Left forelimb (tissue), 1 donor: ENCODE results near the gene MYOD1.

Source experiments
- DNase-seq: peaks from one replicate; pipeline ENCODE4 v3.0.0-alpha.2; 2018; ENCODE audit warnings: low spot score

Gene MYOD1

DNA sequence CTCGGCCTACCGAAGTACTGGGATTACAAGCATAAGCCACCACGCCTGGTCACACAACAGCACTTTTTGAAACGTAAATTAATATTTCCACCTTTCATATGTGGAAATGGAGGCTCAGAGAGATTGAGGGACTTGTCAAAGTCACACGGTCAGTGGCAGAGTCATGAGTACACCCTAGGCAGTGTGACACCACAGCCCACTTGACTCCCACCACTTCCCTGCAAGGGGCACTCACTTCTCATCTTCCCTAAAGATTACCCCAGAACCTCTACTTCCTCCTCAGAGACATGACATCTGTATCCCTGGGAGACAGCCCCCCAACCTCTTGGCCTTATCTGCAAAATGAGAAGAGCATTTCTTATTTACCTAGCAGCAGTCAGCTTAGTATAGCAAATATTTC is 16.5 kb upstream of the MYOD1 start:
- DNase-seq = no peak

DNA sequence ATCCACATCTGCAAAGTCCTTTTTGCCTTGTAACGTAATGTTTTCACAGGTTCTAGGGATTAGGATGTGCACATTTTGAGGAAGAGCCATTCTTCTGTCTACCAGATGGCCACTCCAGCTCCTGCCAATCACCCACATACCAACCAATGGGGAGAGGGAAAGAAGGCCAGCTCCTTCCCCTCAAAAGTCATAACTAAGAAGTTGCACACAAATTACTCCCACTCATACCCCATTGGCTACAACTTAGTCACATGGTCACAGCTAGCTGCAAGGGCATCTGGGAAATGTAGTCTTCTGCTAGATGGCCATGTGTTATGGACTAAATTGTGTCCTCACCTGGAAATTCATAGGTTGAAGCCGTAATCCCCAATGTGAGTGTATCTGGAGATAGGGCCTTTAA is 15.4 kb upstream of the MYOD1 start:
- DNase-seq = no peak

DNA sequence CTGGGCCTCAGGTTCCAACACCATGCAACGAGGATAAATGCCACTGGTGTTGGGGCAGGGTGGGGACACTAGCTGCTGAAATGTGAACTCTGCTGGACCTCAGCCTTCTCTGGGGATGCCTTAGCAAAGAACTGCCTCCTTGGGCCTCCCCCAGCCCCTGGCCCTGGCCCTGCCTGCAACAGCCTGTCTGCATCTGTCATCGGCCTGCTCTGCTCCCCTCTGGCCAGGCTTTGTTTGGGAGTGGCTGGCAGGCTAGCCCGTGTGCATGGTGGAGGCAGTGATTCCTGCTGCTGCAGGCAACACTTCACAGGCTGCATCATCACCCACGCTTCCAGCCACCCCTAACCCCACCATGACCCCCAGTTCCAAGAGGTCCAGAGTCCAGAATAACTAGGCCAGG is 11.5 kb upstream of the MYOD1 start:
- DNase-seq = no peak

DNA sequence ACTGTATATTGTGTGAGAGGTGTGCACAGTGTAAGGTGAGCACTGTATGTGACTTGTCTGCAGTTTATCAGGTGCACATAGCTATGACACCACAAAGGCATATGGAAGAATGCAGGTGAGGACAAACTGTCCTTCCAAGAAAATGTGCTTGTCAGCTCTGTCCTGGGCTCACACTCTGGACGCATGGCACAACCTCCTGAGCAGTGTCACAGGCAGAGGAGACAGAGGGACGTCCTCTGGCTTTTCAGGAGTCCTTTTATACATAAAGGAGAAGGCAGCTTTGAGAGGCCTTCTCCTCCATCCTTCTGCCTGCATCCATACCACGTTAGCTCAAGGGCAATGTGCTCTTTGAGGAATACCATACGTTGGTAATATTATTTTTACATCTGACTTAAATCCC is 7.5 kb upstream of the MYOD1 start:
- no peak for DNase-seq

DNA sequence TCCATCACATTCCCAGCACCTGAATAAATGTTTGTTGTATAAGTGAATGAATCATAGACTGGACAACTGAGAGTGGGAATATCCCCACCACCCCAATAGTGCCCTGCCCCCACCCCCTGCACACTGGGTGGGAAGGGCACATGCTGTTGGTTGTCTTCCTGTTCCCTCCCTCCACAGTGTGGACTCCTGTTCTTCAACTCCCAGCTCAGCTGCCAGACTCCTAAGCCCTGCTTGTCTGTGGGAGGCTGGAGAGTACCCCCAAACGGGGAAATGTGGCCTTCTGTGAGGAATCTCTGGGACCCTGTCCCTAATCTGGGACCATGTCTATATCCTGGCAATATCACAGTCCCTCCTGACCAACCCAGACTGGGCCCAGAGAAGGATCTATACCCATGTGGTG is 5.5 kb upstream of the MYOD1 start:
- DNase-seq = no peak

DNA sequence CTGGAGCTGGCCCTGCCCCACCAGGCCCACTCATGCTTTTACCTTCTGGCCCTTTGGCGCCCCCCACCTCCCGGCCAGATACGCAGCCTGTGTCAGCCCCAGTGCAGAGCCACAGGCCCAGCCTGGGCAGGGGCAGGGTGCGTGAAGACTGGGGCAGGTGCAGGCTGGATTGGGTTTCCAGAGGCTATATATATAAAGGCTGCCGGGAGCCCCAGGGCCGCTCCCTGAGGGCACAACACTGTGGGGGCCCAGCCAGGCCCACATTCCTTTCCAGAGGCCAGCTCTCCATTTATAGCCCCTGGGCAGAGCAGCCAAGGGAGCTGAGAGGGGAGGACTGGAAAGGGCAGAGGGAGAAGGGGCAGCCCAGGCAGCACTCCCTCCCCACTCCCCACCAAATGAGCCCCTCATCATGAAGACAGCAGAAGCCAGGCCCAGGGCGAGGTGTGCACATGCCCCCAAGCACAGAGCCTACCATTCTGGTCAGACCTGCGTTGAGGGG is 5.0 kb upstream of the MYOD1 start:
- peak; percentile 68 for DNase-seq

DNA sequence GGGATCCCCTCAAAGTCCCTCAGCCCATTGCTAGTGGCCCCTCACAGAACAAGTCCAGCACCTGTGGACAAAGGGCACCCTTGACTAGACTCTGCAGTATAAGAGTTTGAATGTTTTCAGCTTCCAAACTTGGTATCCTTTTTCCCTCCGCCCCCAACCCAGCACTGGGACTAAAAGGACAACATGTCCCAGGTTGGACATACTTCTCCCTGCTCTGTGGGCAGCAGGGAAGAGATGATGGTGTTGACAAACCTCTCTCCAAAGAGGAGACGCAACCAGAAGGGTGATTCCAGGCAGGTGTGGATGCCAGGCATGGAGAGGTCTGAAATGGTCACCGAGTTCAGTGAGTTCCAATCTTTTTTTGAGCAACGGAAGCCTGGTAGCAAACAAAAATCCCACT is 4.5 kb upstream of the MYOD1 start:
- no peak for DNase-seq

DNA sequence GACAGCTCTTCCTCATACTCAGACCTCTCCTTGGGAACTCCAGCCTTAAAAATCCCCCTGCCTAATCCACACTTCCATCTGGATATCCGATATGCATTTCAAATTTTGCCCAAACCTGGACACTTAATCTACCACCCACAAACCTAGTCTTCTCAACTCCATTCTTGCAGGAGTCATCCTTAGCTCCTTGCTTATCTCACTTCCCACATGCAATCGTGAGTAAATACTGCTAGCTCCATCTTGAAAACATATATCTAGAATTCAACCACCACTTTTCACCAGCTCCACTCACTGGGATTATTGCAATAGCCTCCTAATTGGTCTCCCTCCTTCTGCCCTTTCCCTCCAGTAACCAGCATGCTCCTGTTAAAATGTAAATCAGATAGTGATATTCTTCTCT is 2.6 kb upstream of the MYOD1 start:
- DNase-seq = no peak

DNA sequence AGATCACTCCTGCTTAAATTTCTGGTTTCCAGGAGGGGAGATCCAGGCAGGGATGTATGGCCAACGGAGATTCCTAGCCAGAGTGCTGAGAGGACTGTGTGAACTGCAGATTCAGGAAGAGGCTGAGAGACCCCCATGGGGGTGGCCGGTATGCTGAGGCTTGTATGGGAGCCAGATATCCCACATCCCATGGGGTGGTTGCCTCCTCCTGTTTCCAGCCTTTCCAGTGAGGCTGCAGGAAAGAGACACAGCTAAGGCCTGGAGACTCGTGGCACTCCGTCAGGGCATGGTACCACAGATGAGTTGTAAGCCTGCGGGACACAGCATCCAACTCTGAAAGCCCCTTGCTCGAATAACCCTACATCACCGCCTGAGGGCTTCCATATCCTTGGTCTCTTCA is 1.4 kb upstream of the MYOD1 start:
- peak; percentile 45 for DNase-seq

DNA sequence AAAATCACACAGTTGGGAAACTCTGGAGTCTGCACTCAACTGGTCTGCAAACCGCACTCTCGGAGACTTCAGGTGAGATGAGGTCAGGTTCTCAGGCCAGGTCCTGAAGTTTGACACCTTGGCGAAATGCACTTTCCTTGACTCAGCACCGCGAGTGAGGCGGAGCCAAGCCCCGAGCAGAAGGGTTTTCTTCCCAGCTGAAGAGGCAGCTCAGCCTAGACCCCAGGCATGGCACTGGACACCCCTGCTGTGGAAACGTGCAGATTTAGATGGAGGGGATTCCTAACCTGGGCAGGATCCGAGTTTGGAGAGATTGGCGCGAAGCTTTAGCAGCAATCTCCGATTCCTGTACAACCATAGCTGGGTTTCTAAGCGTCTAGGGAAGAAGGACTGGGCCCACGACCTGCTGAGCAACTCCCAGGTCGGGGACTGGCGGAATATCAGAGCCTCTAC is 835 bp upstream of the MYOD1 start:
- peak; percentile 46 for DNase-seq

DNA sequence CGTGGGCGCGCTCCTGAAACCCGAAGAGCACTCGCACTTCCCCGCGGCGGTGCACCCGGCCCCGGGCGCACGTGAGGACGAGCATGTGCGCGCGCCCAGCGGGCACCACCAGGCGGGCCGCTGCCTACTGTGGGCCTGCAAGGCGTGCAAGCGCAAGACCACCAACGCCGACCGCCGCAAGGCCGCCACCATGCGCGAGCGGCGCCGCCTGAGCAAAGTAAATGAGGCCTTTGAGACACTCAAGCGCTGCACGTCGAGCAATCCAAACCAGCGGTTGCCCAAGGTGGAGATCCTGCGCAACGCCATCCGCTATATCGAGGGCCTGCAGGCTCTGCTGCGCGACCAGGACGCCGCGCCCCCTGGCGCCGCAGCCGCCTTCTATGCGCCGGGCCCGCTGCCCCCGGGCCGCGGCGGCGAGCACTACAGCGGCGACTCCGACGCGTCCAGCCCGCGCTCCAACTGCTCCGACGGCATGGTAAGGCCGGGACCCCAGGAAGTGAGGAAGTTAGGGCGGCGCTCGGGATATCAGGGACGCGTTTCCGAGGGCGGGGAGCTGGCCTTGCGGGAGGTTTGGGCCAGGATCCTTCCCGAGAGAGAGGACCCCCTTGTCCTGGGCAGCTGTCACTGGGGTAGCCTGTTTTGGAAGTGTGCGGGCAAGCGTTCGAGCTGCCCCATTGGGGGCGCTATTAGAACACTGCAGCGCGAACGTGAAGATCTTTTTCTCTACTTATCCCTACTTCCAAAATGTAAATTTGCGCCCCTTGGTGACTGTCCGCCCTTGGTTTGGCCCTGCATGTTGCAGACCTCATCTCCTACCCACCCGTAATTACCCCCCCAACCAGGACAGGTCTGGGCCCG is 796 bp downstream of the MYOD1 start:
- peak; percentile 65 for DNase-seq

DNA sequence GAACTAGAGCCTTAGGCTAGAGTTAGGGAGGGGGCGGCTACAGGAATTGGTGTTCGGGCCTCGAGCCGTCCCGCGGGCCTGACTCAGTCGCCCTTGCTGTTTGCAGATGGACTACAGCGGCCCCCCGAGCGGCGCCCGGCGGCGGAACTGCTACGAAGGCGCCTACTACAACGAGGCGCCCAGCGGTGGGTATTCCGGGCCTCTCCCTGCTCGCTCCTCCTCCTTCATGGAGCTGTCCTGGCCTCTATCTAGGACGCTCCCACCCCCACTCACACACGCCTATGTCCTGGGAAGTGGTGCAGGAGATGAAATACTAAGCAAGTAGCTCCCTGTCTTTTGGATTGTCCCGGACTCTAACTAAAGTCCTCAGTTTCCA is 1.4 kb downstream of the MYOD1 start:
- no peak for DNase-seq

DNA sequence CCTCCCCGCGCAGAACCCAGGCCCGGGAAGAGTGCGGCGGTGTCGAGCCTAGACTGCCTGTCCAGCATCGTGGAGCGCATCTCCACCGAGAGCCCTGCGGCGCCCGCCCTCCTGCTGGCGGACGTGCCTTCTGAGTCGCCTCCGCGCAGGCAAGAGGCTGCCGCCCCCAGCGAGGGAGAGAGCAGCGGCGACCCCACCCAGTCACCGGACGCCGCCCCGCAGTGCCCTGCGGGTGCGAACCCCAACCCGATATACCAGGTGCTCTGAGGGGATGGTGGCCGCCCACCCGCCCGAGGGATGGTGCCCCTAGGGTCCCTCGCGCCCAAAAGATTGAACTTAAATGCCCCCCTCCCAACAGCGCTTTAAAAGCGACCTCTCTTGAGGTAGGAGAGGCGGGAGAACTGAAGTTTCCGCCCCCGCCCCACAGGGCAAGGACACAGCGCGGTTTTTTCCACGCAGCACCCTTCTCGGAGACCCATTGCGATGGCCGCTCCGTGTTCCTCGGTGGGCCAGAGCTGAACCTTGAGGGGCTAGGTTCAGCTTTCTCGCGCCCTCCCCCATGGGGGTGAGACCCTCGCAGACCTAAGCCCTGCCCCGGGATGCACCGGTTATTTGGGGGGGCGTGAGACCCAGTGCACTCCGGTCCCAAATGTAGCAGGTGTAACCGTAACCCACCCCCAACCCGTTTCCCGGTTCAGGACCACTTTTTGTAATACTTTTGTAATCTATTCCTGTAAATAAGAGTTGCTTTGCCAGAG is 2.0 kb downstream of the MYOD1 start:
- peak; percentile 40 for DNase-seq

DNA sequence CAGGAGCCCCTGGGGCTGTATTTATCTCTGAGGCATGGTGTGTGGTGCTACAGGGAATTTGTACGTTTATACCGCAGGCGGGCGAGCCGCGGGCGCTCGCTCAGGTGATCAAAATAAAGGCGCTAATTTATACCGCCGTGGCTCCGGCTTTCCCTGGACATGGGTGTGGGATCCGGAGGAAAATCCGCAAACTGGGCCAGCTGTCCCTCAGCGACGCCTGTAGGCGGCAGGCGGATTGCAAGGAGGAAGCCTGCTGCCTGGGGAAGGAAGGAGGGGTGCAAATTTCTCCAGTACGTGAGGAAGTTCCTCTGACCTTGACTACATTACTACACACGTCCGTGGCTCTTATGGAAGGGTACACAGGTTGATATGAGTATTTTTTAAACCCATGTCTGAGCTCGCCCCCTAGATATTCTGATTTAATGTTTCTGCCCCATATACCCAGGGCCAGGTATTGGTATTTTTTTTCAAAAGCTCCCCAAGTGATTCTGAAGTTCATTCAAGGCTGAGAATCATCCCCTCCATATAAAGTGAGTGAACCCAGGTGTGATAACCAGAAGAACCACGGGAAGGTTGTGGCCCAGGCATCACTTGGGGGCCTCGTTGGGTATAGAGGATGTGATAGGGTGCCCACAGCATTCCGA is 2.8 kb downstream of the MYOD1 start:
- peak; percentile 65 for DNase-seq

DNA sequence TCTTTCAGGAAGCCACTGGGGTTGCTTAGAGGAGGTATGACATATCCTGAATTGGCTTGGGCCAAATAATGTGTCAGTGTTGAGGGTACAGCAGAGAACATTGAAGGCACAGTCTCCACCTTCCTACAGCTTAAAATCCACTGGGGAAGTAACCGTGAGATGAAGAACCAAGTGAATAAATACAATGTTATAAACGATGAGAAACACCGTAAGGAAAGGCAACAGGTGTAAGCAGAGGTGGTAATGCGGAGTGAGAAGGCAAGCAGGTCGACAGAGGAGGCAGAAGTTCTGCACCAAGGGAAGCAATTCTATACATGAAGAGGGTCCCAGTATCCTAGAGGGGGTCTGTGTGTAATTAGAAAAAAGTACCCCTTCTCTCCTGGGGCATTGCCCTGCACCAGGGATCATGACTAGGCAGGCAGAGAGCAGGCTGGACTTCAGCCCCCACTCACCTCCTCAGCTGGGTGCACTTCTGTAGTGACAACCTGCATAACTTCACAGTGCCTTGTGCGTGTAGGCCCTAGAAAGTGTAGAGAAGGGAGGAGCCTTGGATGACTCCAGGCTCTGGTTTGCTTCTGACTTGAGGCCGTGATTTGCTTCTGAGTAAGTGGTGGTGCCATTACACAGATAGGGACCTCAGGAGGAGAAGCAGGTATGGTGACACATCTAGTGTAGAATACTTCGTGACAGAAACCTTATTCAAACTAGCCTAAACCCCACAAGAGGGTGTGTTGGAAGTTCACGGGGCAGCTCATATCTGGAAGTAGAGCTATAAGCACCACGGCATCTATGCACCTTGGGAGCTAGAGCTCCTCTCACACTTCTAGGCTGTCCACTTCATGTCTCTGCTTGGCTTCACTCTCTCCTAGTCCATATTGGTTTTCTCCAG is 4.9 kb downstream of the MYOD1 start:
- DNase-seq = no peak

DNA sequence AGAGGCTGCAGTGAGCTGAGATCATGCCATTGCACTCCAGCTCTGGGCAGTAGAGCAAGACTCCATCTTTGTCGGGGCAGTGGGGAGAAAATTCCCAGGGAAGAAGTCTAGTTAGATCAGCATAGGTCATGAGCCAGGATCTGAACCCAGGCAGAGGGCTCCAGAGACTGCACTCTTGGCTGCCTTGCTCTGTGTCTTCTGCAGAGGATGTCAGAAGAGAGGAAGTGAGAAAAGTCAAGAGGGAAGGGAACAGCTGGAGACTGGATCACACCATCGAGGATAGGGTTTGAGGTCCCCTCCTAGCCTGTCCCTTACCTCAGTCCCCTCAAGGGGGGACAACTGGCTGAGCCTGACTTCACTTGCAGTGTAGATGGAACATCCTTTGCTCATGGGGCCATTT is 5.8 kb downstream of the MYOD1 start:
- no peak for DNase-seq

DNA sequence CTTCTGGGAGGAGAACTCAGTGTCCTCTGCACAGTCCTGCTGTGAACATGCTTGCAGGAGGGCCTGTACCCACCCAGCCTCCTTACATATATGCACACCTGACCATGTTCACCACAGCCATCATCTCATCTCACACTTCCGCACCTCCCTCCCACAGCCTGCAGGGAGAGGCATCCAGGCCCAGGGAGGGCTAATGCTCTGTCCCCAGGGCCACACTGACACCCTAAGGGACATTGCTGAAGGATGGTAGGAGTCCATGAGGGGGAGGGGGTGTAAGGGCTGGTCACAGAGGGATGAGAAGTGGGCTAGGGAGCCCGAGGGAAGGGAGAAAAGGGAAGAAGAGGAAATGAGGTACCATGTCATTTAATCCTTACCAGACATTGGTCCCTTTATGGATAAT is 10.8 kb downstream of the MYOD1 start:
- DNase-seq = no peak

DNA sequence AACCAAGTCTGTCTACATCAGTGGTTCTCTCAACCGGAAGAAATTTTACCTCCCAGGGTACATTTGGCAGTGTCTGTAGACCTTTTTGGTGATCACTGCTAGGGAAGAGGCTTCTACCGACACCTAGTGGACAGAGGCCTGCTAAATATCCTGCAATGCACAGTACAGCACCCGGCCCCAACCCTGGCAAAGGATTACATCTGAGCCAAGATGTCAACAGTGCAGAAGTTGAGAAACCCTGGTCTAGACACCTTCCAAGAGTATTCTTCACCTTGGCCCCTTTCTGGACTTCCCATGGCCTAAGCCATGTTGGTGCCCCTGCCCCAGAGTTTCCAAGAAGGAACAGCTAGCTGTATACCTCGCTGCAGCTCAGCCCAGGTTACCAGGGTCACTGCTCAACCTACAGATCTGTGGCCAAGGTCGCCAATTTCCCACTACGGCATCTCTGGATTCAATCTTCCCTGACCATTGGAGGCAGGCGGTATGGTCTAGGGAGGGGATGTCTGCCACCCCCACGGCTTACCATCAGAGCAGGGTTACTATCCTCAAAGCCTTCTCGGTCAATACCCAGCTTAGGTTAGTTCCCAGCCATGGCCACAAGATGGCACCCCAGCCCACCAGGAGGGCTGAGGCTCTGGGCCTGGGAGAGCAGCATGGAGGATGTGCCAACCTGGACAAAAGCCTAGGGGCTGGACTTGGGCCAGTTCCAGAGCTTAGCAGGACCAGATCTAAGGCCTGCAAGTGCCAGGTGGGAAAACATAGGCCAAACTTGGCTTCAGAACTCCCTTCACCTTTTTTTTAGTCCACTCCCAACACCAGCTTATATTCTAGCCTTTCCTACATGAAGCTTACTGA is 11.5 kb downstream of the MYOD1 start:
- peak; percentile 85 for DNase-seq

DNA sequence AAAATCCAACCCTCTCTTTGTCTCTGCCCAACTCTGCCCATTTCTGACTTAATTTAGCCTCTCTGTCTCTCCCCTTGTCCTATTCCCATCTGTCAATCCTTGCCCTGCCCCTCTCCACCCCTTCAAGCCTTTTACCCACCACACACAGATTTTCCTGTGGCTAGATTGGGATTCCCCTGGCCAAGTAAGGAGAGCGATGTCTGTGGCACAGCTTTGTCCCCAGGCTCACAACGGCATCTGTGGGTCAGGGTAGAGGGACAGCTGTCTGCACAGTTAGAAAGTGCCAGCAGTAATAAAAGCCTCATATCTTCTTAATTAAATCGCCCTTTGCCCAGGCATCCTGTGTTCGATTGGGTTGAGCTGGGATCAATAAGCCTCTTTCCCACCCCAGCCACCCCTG is 13.9 kb downstream of the MYOD1 start:
- no peak for DNase-seq

DNA sequence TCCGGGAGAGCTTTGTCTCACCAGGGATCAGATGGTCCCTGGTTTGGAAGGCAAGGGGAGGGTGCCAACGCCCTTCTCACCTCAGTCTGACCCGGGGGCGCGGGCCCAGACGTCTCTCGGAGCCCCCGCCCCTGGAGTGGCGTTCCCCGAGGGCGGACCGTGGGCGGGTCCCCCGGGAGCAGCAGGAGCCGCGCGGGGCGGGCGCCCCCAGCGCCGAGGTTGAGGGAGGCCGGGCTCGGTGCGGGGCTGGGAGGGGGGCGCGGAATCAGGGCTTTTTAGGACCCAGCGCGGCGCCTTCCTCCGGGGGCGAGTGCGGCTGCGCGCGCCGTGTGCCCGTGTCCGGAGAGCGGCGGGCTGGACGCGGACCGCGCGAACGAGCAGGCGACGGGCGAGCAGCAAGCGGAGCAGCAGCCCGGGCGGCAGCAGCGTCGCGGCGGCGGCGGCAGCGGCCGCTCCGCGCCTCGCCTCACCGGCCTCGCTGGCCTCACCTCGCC is 15.1 kb downstream of the MYOD1 start, which contains the start of gene KCNC1:
TSS of gene KCNC1 (plus strand) at position 364 of the 494 bp plus-strand sequence. CDS start 1,222 bp downstream, outside the sequence.
- no peak for DNase-seq
